Hepatocyte (in vitro differentiated cells): ENCODE measurements around the gene FSTL1. TPM values are rescaled to one million over a fixed set of nuclear protein-coding genes. Genes with fewer than 3 reads are reported as not detected.

ENCODE experiments used
- DNase-seq: peaks from one replicate; pipeline ENCODE4 v3.0.0-alpha.2; 2016; ENCODE audit warnings: low spot score
- H2AFZ ChIP-seq: fragments of 200-600 bp; sonication (generic); 2 replicates; pipeline ENCODE4 v1.6.0; 2016; ENCODE audit warnings: antibody characterized with exemption, mild to moderate bottlenecking
- H3K27ac ChIP-seq: fragments of 200-600 bp; sonication (generic); 2 replicates; pipeline ENCODE4 v1.5.1; 2016; ENCODE audit warnings: mild to moderate bottlenecking
- H3K27me3 ChIP-seq: fragments of 200-600 bp; sonication (generic); 2 replicates; pipeline ENCODE4 v1.6.1; 2016
- H3K36me3 ChIP-seq: fragments of 200-600 bp; sonication (generic); replicated peaks from 2 replicates; pipeline ENCODE4 v1.5.1; 2016; ENCODE audit warnings: low read depth; ENCODE audit not compliant: insufficient read depth
- H3K4me1 ChIP-seq: fragments of 200-600 bp; sonication (generic); 2 replicates; pipeline ENCODE4 v1.5.1; 2016; ENCODE audit warnings: mild to moderate bottlenecking, moderate library complexity; ENCODE audit not compliant: insufficient read depth
- H3K4me2 ChIP-seq: fragments of 200-600 bp; sonication (generic); 2 replicates; pipeline ENCODE4 v1.6.0; 2016
- H3K4me3 ChIP-seq: fragments of 200-600 bp; sonication (generic); 2 replicates; pipeline ENCODE4 v1.5.1; 2016; ENCODE audit warnings: mild to moderate bottlenecking
- H3K79me2 ChIP-seq: fragments of 200-600 bp; sonication (generic); 2 replicates; pipeline ENCODE4 v1.6.0; 2017; ENCODE audit warnings: mild to moderate bottlenecking
- H3K9me2 ChIP-seq: fragments of 200-600 bp; sonication (generic); replicated peaks from 2 replicates; pipeline ENCODE4 v1.6.0; 2017; ENCODE audit warnings: mild to moderate bottlenecking; ENCODE audit not compliant: insufficient read depth
- H3K9me3 ChIP-seq: fragments of 200-600 bp; sonication (generic); 2 replicates; pipeline ENCODE4 v1.5.1; 2016; ENCODE audit warnings: low read depth, mild to moderate bottlenecking
- H4K20me1 ChIP-seq: fragments of 200-600 bp; sonication (generic); 2 replicates; pipeline ENCODE4 v1.6.0; 2016; ENCODE audit warnings: mild to moderate bottlenecking; ENCODE audit not compliant: insufficient read depth, poor library complexity, severe bottlenecking
- EZH2 ChIP-seq: fragments of 200-600 bp; sonication (generic); IDR thresholded peaks from 2 replicates; pipeline ENCODE4 v1.6.1; 2016; ENCODE audit warnings: antibody characterized with exemption, mild to moderate bottlenecking, borderline replicate concordance
- EZH2phosphoT487 ChIP-seq: fragments of 200-600 bp; sonication (generic); IDR thresholded peaks from one replicate; pipeline ENCODE4 v1.6.1; 2018; ENCODE audit warnings: antibody characterized with exemption, mild to moderate bottlenecking, low read depth, moderate library complexity; ENCODE audit not compliant: unreplicated experiment, severe bottlenecking
- WGBS: methylation state at CpG from one replicate; pipeline ENCODE4 v1.1.6; 2016; ENCODE audit warnings: low lambda C conversion rate; ENCODE audit errors: missing lambda C conversion rate; 5-methylcytosine and 5-hydroxymethylcytosine counted together
- polyA plus RNA-seq: library from polyadenylated mRNA; unstranded; fragments of >200 nt; fragmentation: Nextera tagmentation; extraction: Ambion mirVana; gene quantifications from 2 replicates; pipeline ENCODE4 v1.2.1, GENCODE V29; 2016
- total RNA-seq: library from RNA; depleted of rRNA; stranded (reverse); fragments of >200 nt; gene quantifications from 2 replicates; pipeline ENCODE4 v1.2.3, GENCODE V29; 2014
- TF ChIP-seq, protein P1 (sequence below): fragments of 200-600 bp; sonication (generic); IDR thresholded peaks from 2 replicates; pipeline ENCODE4 v1.5.1; 2016; ENCODE audit warnings: antibody characterized with exemption, mild to moderate bottlenecking; ENCODE audit not compliant: poor library complexity

FSTL1 gene
- total and polyA plus RNA-seq, 2 experiments from 2014 or later = 195 to 390 TPM

DNA sequence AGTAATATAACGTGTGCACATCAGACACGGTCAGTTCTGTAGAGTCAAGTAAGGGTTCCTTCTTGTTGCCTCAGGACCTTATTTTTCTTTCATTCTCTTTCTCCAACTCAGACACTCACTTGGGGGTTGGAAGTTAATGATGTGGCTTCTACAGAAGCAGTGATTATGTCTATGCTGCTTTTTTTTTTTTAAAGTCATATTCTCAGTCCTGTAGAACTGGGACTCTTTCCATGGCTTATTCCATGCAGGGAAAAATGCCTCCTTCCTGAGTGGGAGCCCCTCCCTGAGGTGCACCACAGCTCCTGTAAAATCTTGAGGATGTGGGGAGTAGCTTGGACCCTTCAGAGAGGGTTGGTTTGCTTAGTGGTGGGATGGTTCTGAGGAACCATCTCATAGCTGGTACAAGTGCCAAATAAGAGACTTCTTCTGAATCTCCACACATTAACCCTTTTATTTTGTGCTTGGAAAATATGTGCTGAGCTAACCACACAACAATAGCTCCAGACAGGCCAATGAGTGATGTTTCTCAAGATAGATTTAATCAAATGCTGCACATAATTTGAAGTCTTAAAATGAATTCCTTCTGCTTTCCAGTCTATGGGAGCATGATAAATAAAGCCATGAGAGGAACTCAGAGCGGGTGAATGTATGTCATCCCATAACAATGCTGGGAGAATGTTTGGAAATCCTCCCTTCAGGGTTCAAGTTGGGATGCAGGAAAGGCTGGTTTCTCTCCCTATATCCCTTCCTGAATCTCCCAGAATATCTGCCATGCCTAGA lies 23.3 kb upstream of the FSTL1 start:
- H4K20me1 ChIP-seq = no peaks in the 10 kb centered on the region
- no peaks in the 10 kb centered on the region for H3K27me3 ChIP-seq
- TF ChIP-seq EZH2 (no peak), EZH2phosphoT487 (no peak)
- TF ChIP-seq, protein P1, sequence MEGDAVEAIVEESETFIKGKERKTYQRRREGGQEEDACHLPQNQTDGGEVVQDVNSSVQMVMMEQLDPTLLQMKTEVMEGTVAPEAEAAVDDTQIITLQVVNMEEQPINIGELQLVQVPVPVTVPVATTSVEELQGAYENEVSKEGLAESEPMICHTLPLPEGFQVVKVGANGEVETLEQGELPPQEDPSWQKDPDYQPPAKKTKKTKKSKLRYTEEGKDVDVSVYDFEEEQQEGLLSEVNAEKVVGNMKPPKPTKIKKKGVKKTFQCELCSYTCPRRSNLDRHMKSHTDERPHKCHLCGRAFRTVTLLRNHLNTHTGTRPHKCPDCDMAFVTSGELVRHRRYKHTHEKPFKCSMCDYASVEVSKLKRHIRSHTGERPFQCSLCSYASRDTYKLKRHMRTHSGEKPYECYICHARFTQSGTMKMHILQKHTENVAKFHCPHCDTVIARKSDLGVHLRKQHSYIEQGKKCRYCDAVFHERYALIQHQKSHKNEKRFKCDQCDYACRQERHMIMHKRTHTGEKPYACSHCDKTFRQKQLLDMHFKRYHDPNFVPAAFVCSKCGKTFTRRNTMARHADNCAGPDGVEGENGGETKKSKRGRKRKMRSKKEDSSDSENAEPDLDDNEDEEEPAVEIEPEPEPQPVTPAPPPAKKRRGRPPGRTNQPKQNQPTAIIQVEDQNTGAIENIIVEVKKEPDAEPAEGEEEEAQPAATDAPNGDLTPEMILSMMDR = no peak
- WGBS = 94% methylated on average over 3 of the region's 3 CpGs
- DNase-seq = no peak
- no peaks in the 10 kb centered on the region for H3K9me2 ChIP-seq
- H3K79me2 ChIP-seq = no peaks in the 10 kb centered on the region
- H3K4me1 ChIP-seq = peaks cover 13% of the 10 kb centered on the region
- H2AFZ ChIP-seq = no peak overlapping the region
- H3K36me3 ChIP-seq = no peaks in the 10 kb centered on the region
- no peak overlapping the region for H3K27ac ChIP-seq
- no peak overlapping the region for H3K4me3 ChIP-seq
- no peak overlapping the region for H3K4me2 ChIP-seq
- no peaks in the 10 kb centered on the region for H3K9me3 ChIP-seq

DNA sequence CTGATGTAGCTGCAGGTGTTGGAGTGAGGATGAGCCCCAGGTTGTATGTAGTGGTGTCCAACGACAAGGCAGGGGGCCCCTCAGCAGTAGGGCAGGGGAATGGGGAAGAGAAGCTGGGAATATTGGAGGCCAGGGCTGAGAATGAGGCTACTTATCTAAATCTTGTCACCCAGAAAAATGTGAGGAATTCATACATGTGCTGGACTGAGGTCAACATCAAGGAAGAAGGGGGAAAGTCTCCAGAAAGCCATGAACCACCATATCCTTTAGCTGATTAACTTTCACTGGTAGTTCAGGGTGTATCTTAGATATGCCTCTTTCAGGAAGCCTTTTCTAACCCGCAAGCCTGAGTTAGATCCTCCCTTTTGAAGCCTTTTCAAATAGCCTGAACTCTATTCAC lies 22.6 kb upstream of the FSTL1 start:
- H3K4me3 ChIP-seq = no peak overlapping the region
- no peak overlapping the region for H3K27ac ChIP-seq
- no peaks in the 10 kb centered on the region for H3K9me2 ChIP-seq
- no peaks in the 10 kb centered on the region for H4K20me1 ChIP-seq
- WGBS = 85% methylated on average over 2 of the region's 2 CpGs
- no peak for TF ChIP-seq EZH2phosphoT487
- TF ChIP-seq, protein P1 = no peak
- no peak for TF ChIP-seq EZH2
- H3K4me2 ChIP-seq = no peak overlapping the region
- no peaks in the 10 kb centered on the region for H3K9me3 ChIP-seq
- H2AFZ ChIP-seq = no peak overlapping the region
- no peaks in the 10 kb centered on the region for H3K36me3 ChIP-seq
- DNase-seq = no peak
- no peaks in the 10 kb centered on the region for H3K79me2 ChIP-seq
- H3K27me3 ChIP-seq = no peaks in the 10 kb centered on the region
- peaks cover 20% of the 10 kb centered on the region for H3K4me1 ChIP-seq

DNA sequence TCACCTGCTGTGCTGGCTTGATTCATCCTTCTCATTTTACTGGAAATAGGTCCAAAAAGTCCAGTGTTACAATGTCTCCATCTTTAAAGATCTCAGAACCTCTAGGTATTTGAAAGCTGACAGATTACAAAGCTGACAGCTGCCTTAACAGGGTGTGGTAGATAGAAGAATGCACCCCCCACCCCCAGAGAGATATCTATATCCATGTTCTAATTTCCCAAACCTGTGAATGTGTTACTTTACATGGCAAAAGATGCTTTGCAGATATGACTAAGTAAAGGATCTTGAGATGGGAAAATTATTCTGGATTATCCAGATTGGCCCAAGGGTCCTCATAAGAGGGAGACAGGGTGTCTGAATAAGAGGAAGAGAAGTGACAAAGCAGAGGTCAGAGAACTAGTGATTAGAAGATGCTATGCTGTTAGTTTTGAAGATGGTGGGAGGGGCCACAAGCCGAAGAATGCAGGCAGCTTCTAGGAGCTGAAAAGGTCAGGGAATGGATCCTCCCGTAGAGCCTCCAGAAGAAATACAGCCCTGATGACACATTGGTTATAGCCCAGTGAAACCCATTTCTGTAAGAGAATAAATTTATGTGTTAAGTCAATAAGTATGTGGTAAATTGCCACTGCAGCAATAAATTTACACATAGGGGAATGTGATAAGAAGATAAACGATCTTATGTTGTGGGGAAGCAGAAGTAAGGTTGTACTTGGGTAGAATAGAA lies 21.5 kb upstream of the FSTL1 start:
- TF ChIP-seq EZH2phosphoT487 (no peak), EZH2 (no peak)
- TF ChIP-seq, protein P1 = no peak
- no peaks in the 10 kb centered on the region for H3K9me3 ChIP-seq

More for the DNA sequence above, 21.5 kb upstream of the FSTL1 start:
- no peaks in the 10 kb centered on the region for H3K79me2 ChIP-seq
- no peak overlapping the region for H3K4me2 ChIP-seq
- H2AFZ ChIP-seq = no peak overlapping the region
- H3K4me3 ChIP-seq = no peak overlapping the region
- H3K9me2 ChIP-seq = no peaks in the 10 kb centered on the region
- WGBS = 93% methylated on average over 3 of the region's 3 CpGs
- no peaks in the 10 kb centered on the region for H3K36me3 ChIP-seq
- peaks cover 21% of the 10 kb centered on the region for H3K4me1 ChIP-seq
- H3K27ac ChIP-seq = no peak overlapping the region
- no peaks in the 10 kb centered on the region for H3K27me3 ChIP-seq
- no peak for DNase-seq
- no peaks in the 10 kb centered on the region for H4K20me1 ChIP-seq
